DOHH2 (cell line): Measurements from ENCODE around the gene HOXA5.

Experiments
- EZH2phosphoT487 ChIP-seq: fragments of 200-600 bp; sonication (generic); IDR thresholded peaks from 2 replicates; pipeline ENCODE4 v1.6.1; 2017; ENCODE audit warnings: borderline replicate concordance, mild to moderate bottlenecking, antibody characterized with exemption, low read length, moderate library complexity, mixed read lengths
- TF ChIP-seq, protein P1 (sequence below): fragments of 200-600 bp; sonication (generic); IDR thresholded peaks from one replicate; pipeline ENCODE4 v1.5.1; 2014; ENCODE audit warnings: antibody characterized with exemption, mild to moderate bottlenecking, low read depth, low read length; ENCODE audit not compliant: poor library complexity, severe bottlenecking

DNA sequence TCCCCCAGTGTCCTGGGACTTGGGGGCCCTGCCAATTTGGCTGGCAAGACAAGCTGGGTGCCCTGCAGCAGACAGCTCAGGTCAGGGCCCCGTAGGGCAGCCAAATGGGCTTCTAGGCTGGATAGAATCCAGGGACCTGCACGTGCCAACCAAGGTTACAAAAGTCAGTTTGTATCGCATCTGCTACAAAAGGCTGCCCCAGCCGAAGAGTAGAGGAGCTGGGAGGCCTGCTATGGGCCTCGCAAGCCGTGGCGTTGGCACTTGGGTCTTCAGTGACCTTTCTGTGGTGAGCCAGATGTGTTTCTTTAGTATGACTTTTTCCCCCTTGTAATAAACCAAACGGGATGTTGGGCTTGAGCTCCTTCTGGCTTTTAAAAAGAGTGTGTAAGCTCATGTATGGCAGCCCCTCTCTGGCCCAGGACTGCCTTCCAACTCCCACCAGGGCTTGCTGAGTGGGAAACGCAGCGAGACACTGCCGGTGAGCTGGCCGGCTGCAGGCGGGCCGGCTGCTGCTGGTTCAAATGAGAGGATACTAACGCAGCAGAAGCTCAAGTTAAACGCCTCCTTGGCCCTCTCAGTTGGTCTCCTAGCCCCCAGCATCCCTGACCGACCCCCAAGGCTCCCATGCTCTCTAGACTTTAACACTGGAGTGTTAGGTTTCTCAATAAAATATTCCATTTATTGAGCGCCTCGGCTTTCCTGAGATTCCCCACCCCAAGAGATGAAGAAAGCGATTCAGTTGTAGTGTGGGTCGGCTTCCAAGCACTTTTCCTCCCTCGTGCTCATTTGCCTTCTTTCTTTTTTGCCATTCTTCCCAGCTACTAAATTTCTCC lies 33.7 kb upstream of the HOXA5 start:
- no peak for TF ChIP-seq EZH2phosphoT487
- TF ChIP-seq, protein P1, sequence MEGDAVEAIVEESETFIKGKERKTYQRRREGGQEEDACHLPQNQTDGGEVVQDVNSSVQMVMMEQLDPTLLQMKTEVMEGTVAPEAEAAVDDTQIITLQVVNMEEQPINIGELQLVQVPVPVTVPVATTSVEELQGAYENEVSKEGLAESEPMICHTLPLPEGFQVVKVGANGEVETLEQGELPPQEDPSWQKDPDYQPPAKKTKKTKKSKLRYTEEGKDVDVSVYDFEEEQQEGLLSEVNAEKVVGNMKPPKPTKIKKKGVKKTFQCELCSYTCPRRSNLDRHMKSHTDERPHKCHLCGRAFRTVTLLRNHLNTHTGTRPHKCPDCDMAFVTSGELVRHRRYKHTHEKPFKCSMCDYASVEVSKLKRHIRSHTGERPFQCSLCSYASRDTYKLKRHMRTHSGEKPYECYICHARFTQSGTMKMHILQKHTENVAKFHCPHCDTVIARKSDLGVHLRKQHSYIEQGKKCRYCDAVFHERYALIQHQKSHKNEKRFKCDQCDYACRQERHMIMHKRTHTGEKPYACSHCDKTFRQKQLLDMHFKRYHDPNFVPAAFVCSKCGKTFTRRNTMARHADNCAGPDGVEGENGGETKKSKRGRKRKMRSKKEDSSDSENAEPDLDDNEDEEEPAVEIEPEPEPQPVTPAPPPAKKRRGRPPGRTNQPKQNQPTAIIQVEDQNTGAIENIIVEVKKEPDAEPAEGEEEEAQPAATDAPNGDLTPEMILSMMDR: no peak
